Activated CD4-positive, alpha-beta T cell treated with anti-CD3 and anti-CD28 coated beads, Interleukin-2, amount 10 ng/mL, durations not matched to agents 24 days and 14 days (primary cell): ENCODE measurements around the gene STEAP2. TPM values are rescaled to one million over a fixed set of nuclear protein-coding genes. Genes with fewer than 3 reads are reported as not detected.

Experiments
- DNase-seq: peaks from one replicate; pipeline ENCODE4 v3.0.0; 2022
- H3K27ac Mint-ChIP-seq: one replicate; pipeline ENCODE4 v1.8.0; 2022; ENCODE audit warnings: mild to moderate bottlenecking, mixed read lengths
- H3K27me3 Mint-ChIP-seq: one replicate; pipeline ENCODE4 v1.8.0; 2022; ENCODE audit warnings: mixed read lengths
- H3K36me3 Mint-ChIP-seq: one replicate; pipeline ENCODE4 v1.8.0; 2022; ENCODE audit warnings: low read depth, mild to moderate bottlenecking, mixed read lengths
- H3K4me1 Mint-ChIP-seq: one replicate; pipeline ENCODE4 v1.8.0; 2021; ENCODE audit warnings: mixed read lengths
- H3K4me3 Mint-ChIP-seq: one replicate; pipeline ENCODE4 v1.8.0; 2022; ENCODE audit warnings: mild to moderate bottlenecking, moderate library complexity, mixed read lengths
- H3K9me3 Mint-ChIP-seq: one replicate; pipeline ENCODE4 v1.8.0; 2021; ENCODE audit warnings: mixed read lengths
- intact Hi-C: fragments of 100-400 bp; cut with micrococcal nuclease; formaldehyde crosslinking; loops from one replicate; pipeline ENCODE4 v1.15.1; 2023
- total RNA-seq: library from RNA; stranded (reverse); gene quantifications from 2 replicates; pipeline ENCODE4 v1.2.3, GENCODE V29; 2022

Gene STEAP2
- total RNA-seq, 1 donor from 2014 or later, result not detected

GRCh38 chr7:90210475-90210874, 1.1 kb upstream of the STEAP2 start:
- Mint-ChIP-seq H3K9me3 (no peaks in the 10 kb centered on the region), H3K36me3 (no peaks in the 10 kb centered on the region), H3K27ac (no peak overlapping the region), H3K27me3 (peaks cover 25% of the 10 kb centered on the region), H3K4me3 (no peak overlapping the region), H3K4me1 (peaks cover 4% of the 10 kb centered on the region)
- intact Hi-C loops, result loop anchor here (5.0 kb wide), 1 partner anchor 38 kb away; no protein-coding TSS in a partner anchor
- DNase-seq, result no peak

GRCh38 chr7:90210981-90211380, 559 bp upstream of the STEAP2 start:
- Mint-ChIP-seq H3K27ac (no peak overlapping the region), H3K4me3 (peak overlapping the region; percentile 50), H3K27me3 (peaks cover 25% of the 10 kb centered on the region), H3K36me3 (no peaks in the 10 kb centered on the region), H3K4me1 (peaks cover 4% of the 10 kb centered on the region), H3K9me3 (no peaks in the 10 kb centered on the region)
- intact Hi-C loops, result loop anchor here (5.0 kb wide), 1 partner anchor 39 kb away; no protein-coding TSS in a partner anchor
- no peak for DNase-seq

GRCh38 chr7:90212149-90212495, 582 bp downstream of the STEAP2 start:
- Mint-ChIP-seq H3K4me1 (peaks cover 4% of the 10 kb centered on the region), H3K27ac (no peak overlapping the region), H3K36me3 (no peaks in the 10 kb centered on the region), H3K4me3 (no peak overlapping the region), H3K27me3 (peaks cover 26% of the 10 kb centered on the region), H3K9me3 (no peaks in the 10 kb centered on the region)
- DNase-seq, result no peak
- intact Hi-C loops, result loop anchor here (5.0 kb wide), 1 partner anchor 40 kb away; no protein-coding TSS in a partner anchor

- Mint-ChIP-seq H3K36me3 (no peaks in the 10 kb centered on the region), H3K4me3 (no peak overlapping the region), H3K27ac (no peak overlapping the region), H3K9me3 (no peaks in the 10 kb centered on the region), H3K27me3 (peaks cover 29% of the 10 kb centered on the region), H3K4me1 (peaks cover 4% of the 10 kb centered on the region)
- no peak for DNase-seq
- intact Hi-C loops, result loop anchor here (5.0 kb wide), 1 partner anchor 41 kb away; no protein-coding TSS in a partner anchor
Observed at GRCh38 chr7:90213521-90213920, 2.0 kb downstream of the STEAP2 start.

- Mint-ChIP-seq H3K27me3 (peaks cover 20% of the 10 kb centered on the region), H3K36me3 (no peaks in the 10 kb centered on the region), H3K4me3 (no peak overlapping the region), H3K4me1 (peaks cover under 1% of the 10 kb centered on the region), H3K9me3 (no peaks in the 10 kb centered on the region), H3K27ac (no peak overlapping the region)
- intact Hi-C loops, result no loop called here
- no peak for DNase-seq
Observed at GRCh38 chr7:90216080-90216674, 4.6 kb downstream of the STEAP2 start.

GRCh38 chr7:90216771-90217170, 5.2 kb downstream of the STEAP2 start:
- no peak for DNase-seq
- intact Hi-C loops, result no loop called here
- no peak overlapping the region for H3K27ac Mint-ChIP-seq
- peaks cover 20% of the 10 kb centered on the region for H3K27me3 Mint-ChIP-seq
- no peaks in the 10 kb centered on the region for H3K9me3 Mint-ChIP-seq
- no peak overlapping the region for H3K4me3 Mint-ChIP-seq
- no peaks in the 10 kb centered on the region for H3K36me3 Mint-ChIP-seq
- H3K4me1 Mint-ChIP-seq, result no peaks in the 10 kb centered on the region

- H3K4me1 Mint-ChIP-seq, result no peaks in the 10 kb centered on the region
- H3K27me3 Mint-ChIP-seq, result peaks cover 22% of the 10 kb centered on the region
- no peak overlapping the region for H3K4me3 Mint-ChIP-seq
- H3K9me3 Mint-ChIP-seq, result no peaks in the 10 kb centered on the region
- DNase-seq, result no peak
- intact Hi-C loops, result no loop called here
- H3K27ac Mint-ChIP-seq, result no peak overlapping the region
- H3K36me3 Mint-ChIP-seq, result no peaks in the 10 kb centered on the region
Observed at GRCh38 chr7:90222390-90222789, 10.8 kb downstream of the STEAP2 start.

GRCh38 chr7:90222811-90223725, 11.5 kb downstream of the STEAP2 start:
- Mint-ChIP-seq H3K27ac (no peak overlapping the region), H3K9me3 (no peaks in the 10 kb centered on the region), H3K4me1 (no peaks in the 10 kb centered on the region), H3K36me3 (no peaks in the 10 kb centered on the region), H3K4me3 (no peak overlapping the region), H3K27me3 (peaks cover 19% of the 10 kb centered on the region)
- no peak for DNase-seq
- intact Hi-C loops, result no loop called here

- no peaks in the 10 kb centered on the region for H3K36me3 Mint-ChIP-seq
- intact Hi-C loops, result no loop called here
- peaks cover 21% of the 10 kb centered on the region for H3K27me3 Mint-ChIP-seq
- no peaks in the 10 kb centered on the region for H3K4me1 Mint-ChIP-seq
- H3K4me3 Mint-ChIP-seq, result no peak overlapping the region
- H3K27ac Mint-ChIP-seq, result no peak overlapping the region
- H3K9me3 Mint-ChIP-seq, result no peaks in the 10 kb centered on the region
- no peak for DNase-seq
Observed at GRCh38 chr7:90224195-90224594, 12.7 kb downstream of the STEAP2 start.

- Mint-ChIP-seq H3K36me3 (no peaks in the 10 kb centered on the region), H3K27ac (no peak overlapping the region), H3K4me1 (no peaks in the 10 kb centered on the region), H3K27me3 (peaks cover 23% of the 10 kb centered on the region), H3K4me3 (no peak overlapping the region), H3K9me3 (no peaks in the 10 kb centered on the region)
- intact Hi-C loops, result no loop called here
- DNase-seq, result no peak
Observed at GRCh38 chr7:90225181-90225580, 13.6 kb downstream of the STEAP2 start.

GRCh38 chr7:90225601-90226000, 14.1 kb downstream of the STEAP2 start:
- H3K36me3 Mint-ChIP-seq, result no peaks in the 10 kb centered on the region
- H3K4me3 Mint-ChIP-seq, result no peak overlapping the region
- DNase-seq, result no peak
- H3K27ac Mint-ChIP-seq, result no peak overlapping the region
- no peaks in the 10 kb centered on the region for H3K4me1 Mint-ChIP-seq
- peaks cover 20% of the 10 kb centered on the region for H3K27me3 Mint-ChIP-seq
- H3K9me3 Mint-ChIP-seq, result no peaks in the 10 kb centered on the region
- intact Hi-C loops, result no loop called here

GRCh38 chr7:90227259-90227658, 15.7 kb downstream of the STEAP2 start:
- H3K27me3 Mint-ChIP-seq, result peaks cover 16% of the 10 kb centered on the region
- H3K36me3 Mint-ChIP-seq, result no peaks in the 10 kb centered on the region
- H3K4me3 Mint-ChIP-seq, result no peak overlapping the region
- DNase-seq, result no peak
- intact Hi-C loops, result no loop called here
- no peaks in the 10 kb centered on the region for H3K4me1 Mint-ChIP-seq
- no peak overlapping the region for H3K27ac Mint-ChIP-seq
- H3K9me3 Mint-ChIP-seq, result no peaks in the 10 kb centered on the region

- intact Hi-C loops, result no loop called here
- H3K9me3 Mint-ChIP-seq, result no peaks in the 10 kb centered on the region
- no peak overlapping the region for H3K27ac Mint-ChIP-seq
- H3K4me3 Mint-ChIP-seq, result no peak overlapping the region
- no peaks in the 10 kb centered on the region for H3K36me3 Mint-ChIP-seq
- DNase-seq, result no peak
- peaks cover 13% of the 10 kb centered on the region for H3K27me3 Mint-ChIP-seq
- H3K4me1 Mint-ChIP-seq, result no peaks in the 10 kb centered on the region
Observed at GRCh38 chr7:90229682-90230081, 18.1 kb downstream of the STEAP2 start.

- H3K27ac Mint-ChIP-seq, result no peak overlapping the region
- H3K4me3 Mint-ChIP-seq, result no peak overlapping the region
- H3K27me3 Mint-ChIP-seq, result peaks cover 10% of the 10 kb centered on the region
- H3K9me3 Mint-ChIP-seq, result no peaks in the 10 kb centered on the region
- intact Hi-C loops, result no loop called here
- DNase-seq, result no peak
- H3K4me1 Mint-ChIP-seq, result no peaks in the 10 kb centered on the region
- H3K36me3 Mint-ChIP-seq, result no peaks in the 10 kb centered on the region
Observed at GRCh38 chr7:90230834-90231233, 19.3 kb downstream of the STEAP2 start.
